SK-N-MC (cell line): ENCODE data around the gene MEIOB.

Experiments
- EZH2 ChIP-seq: fragments of 200-600 bp; sonication (generic); IDR thresholded peaks from one replicate; pipeline ENCODE4 v1.6.1; 2017; ENCODE audit warnings: antibody characterized with exemption
- FOXP2 ChIP-seq: optimal IDR thresholded peaks from 2 replicates; pipeline ENCODE3; 2011; ENCODE audit warnings: mild to moderate bottlenecking, moderate library complexity; ENCODE audit not compliant: insufficient read depth; ENCODE audit errors: extremely low read length, control extremely low read depth
- POLR2AphosphoS5 ChIP-seq: IDR thresholded peaks from 2 replicates; pipeline ENCODE4 v1.6.1; 2012; ENCODE audit warnings: mild to moderate bottlenecking, low read depth, low read length, borderline replicate concordance

DNA sequence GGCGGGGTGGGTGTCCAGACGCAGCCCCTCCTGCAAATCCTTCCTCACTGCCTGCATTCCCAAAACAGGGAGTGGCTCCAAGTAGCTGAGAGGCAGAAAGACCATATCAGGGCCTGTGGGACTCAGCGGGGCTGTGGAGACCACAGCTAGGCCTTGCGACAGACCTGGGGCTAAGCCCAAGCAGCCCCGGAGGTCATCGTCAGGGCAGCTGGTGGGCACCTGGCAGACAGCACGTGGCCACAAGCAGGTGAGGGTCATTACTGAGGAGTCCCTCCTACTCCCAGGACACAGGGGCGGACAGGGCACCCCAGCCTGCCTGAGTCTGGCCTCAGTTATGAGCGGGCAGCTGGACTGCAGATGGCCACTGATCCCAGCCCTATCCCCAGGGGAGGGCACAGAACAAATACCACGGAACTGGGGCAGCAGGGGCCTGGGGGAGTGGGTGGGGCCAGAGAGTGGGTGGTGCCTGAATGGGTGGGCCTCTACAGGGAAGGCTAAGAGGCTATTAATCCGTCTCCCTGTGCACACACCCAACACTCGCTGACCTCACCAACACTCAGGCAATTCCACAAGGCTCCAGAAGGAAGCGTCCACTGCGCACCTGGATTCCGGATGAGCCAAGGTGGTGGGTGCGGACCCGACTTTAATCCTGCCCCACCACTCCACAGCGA, 37.7 kb upstream of the MEIOB start:
- TF ChIP-seq FOXP2 = no peak
- no peak for TF ChIP-seq EZH2
- TF ChIP-seq POLR2AphosphoS5 = no peak
